ENCODE measurements around the gene OPN4.

Gene OPN4

DNA sequence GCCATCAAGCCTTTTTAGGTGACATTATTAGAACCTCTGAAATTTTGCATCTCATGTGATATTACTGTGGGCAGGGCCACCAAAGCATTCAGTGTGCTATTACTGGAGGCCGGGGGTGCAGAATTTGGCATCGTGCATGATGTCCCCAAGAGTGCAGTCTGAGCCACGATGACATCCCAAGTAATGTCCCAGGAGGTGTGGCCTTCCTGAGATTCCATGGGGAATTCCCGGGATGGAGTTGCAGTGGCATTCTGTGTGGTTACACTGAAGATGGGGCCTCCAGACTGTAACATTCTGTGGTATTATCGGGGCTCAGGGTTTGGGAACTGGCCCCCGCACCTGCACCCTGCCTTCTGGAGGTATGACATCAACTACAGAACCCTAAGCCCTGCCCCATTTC is 23.0 kb downstream of the OPN4 start:
- TF ChIP-seq, protein P1, sequence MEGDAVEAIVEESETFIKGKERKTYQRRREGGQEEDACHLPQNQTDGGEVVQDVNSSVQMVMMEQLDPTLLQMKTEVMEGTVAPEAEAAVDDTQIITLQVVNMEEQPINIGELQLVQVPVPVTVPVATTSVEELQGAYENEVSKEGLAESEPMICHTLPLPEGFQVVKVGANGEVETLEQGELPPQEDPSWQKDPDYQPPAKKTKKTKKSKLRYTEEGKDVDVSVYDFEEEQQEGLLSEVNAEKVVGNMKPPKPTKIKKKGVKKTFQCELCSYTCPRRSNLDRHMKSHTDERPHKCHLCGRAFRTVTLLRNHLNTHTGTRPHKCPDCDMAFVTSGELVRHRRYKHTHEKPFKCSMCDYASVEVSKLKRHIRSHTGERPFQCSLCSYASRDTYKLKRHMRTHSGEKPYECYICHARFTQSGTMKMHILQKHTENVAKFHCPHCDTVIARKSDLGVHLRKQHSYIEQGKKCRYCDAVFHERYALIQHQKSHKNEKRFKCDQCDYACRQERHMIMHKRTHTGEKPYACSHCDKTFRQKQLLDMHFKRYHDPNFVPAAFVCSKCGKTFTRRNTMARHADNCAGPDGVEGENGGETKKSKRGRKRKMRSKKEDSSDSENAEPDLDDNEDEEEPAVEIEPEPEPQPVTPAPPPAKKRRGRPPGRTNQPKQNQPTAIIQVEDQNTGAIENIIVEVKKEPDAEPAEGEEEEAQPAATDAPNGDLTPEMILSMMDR (IDR thresholded peaks at IDR 0.05; ENCODE audit: control insufficient read depth, insufficient read depth, low read depth, low read length, missing control alignments) = no peak
- H3K4me3 ChIP-seq (ENCODE audit: control insufficient read depth, low read depth, low read length) = no peak overlapping the region
- DNase-seq (ENCODE audit: low read depth) = no peak

DNA sequence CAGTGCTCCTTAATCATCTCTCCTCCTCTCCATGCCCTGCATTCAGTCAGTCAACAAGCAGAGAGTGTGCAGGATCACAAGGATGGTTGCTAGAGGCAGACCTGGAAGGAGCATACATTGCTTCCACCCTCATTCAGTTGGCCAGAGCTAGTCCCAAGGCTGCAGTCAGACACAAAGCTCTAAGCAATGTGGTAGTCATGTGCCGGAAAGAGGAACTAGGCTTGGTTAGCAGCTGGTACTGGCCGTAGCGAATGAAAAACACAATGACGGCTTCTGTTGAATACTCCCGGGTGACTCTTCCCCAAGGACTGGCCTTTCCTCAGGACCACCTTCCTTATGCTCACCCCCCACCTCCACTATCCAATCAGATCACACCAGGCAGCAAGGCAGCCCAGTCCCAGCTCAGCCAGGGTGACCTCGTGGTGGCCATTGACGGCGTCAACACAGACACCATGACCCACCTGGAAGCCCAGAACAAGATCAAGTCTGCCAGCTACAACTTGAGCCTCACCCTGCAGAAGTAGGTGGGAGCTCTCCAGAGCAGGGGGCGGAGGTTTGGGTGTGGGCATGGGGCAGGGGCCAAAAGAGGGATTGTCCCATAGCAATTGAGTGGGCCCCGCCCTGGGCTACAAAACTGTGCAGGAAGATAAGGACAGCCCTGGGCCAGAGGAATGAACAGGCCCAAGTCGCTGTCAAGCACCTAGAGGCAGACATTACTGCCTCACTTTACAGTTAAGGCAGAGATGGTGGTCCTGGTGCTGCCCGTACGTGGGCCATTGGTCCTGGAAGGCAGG is 24.8 kb downstream of the OPN4 start:
- DNase-seq (ENCODE audit: low read depth) = no peak
- TF ChIP-seq, protein P1 (IDR thresholded peaks at IDR 0.05; ENCODE audit: control insufficient read depth, insufficient read depth, low read depth, low read length, missing control alignments) = no peak

DNA sequence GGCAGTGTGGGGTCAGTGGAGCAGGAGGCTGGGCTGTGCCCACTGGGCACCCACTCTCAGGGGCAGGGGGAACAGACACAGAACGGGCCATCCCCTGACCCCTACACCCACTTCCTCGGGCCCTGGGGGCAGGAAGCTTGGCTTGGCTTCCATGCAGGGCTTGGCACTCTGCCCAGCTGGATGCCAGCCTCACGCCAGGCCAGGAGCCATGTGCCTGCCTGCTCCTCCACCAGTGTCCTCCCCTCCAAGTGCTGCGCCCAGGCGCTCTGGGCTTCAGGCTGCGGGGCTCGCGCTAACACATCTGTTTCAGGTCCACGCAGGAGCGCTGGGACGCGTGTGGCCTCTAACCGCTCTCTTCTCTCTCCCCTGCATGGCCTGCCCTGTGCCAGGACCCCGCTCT is 26.7 kb downstream of the OPN4 start:
- TF ChIP-seq, protein P1 (IDR thresholded peaks at IDR 0.05; ENCODE audit: control insufficient read depth, insufficient read depth, low read depth, low read length, missing control alignments) = no peak
- H3K4me3 ChIP-seq (ENCODE audit: control insufficient read depth, low read depth, low read length) = no peak overlapping the region
- DNase-seq (ENCODE audit: low read depth) = no peak

More for the DNA sequence above, 24.8 kb downstream of the OPN4 start:
- H3K4me3 ChIP-seq (ENCODE audit: control insufficient read depth, low read depth, low read length) = no peak overlapping the region

DNA sequence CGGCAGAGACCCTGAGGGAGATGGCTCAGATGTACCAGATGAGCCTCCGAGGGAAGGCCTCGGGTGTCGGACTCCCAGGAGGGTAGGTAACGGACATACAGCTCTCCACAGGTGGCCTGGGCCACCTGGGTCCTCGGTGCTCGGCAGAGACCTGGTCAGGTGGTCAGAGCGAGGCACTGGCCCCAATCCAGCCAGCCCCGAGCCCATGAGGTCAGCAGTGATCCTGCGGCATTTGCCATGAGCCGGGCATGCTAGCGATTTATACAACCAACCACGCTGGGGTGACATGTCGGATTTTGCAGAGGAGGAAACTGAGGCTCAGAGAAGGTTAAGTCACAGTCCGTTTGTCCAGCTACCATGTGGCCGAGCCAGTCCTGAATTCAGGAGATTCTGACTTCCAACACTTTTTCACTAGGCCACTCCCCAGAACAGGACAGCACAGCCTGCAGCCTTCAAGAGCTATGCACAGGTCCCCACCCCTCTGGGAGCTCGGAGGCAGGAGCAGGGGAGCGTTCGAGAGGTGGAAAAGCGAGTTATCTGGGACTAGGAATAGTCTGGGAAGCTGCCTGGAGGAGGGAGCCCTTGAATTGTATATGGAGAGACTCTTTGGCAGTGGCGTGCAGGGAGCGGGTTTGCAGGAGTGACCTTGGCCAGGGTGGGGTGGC is 27.5 kb downstream of the OPN4 start:
- DNase-seq (ENCODE audit: low read depth) = no peak
- TF ChIP-seq, protein P1 (IDR thresholded peaks at IDR 0.05; ENCODE audit: control insufficient read depth, insufficient read depth, low read depth, low read length, missing control alignments) = no peak
- H3K4me3 ChIP-seq (ENCODE audit: control insufficient read depth, low read depth, low read length) = no peak overlapping the region

DNA sequence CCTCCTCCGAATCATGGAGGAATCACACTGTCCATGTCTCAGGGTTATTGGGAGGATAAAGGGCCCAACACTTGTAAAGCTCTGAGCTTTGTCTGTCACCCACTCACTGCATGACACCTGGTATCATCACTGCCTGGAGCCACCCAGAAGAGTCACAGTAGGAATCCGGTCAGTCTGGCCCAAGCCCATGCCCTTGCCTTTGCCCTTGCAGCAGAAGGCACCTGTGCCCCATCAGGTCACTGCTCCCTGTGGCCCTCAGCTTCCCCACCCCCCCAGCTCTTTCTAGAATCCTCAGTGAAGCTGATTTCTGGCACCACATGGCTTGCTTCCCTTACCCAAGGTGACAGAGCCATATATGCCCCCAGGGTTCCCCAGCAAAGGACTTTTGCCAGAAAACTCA is 28.3 kb downstream of the OPN4 start:
- no peak for DNase-seq (ENCODE audit: low read depth)
- TF ChIP-seq, protein P1 (IDR thresholded peaks at IDR 0.05; ENCODE audit: control insufficient read depth, insufficient read depth, low read depth, low read length, missing control alignments) = no peak
- no peak overlapping the region for H3K4me3 ChIP-seq (ENCODE audit: control insufficient read depth, low read depth, low read length)

DNA sequence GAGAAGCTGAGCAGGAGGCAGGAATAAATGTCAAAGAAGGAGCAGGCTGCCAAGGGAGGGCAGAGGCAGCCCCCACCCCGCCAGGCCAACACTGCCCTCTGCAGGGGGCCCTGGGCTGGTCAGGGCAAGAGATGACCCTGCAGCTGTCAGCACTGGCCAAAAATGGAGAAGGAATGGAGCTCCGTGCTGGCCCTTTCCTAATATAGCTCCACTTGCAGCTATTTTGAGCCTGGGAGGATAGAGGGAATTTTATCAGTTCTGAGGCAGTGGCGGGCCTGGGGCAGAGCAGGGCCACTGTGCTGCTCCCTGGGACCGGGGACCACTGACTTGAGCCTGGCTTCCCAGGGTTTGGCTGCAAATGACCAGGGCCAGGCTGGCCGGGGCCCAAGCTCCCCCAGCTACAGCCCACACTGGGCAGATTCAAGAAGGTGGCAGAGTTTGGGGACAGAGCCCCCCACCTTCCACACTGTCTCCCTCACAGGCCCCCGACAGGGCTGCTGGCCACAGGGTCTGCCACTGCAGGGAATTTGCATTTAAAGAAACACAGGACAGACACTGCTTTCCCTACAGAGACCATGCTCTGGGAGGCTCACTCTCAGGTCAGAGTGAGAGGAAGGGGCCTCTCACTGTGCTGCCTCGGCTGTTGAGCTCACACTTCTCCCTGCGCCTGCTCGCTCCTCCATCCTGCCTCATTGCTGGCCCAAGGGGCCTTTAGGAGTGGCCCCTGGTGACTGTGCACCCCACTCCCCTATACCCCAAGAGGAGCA is 30.2 kb downstream of the OPN4 start:
- TF ChIP-seq, protein P1 (IDR thresholded peaks at IDR 0.05; ENCODE audit: control insufficient read depth, insufficient read depth, low read depth, low read length, missing control alignments) = peak; percentile 59
- DNase-seq (ENCODE audit: low read depth) = no peak
- H3K4me3 ChIP-seq (ENCODE audit: control insufficient read depth, low read depth, low read length) = no peak overlapping the region

Data from AG09309 (cell line).